Ovary (tissue), 9 donors: Measurements from ENCODE around the gene AMER3. TPM values are rescaled to one million over a fixed set of nuclear protein-coding genes. Genes with fewer than 3 reads are reported as not detected.

ENCODE experiments used
- DNase-seq, 5 donors: peaks; one replicate each; pipeline ENCODE4 v3.0.0-alpha.2; 2019 to 2020
- H3K27ac ChIP-seq, 2 donors: fragments of 200-600 bp; one replicate each; pipeline versions ENCODE4 v1.5.1 to v1.8.0; 2019 to 2022
- H3K27me3 ChIP-seq: fragments of 200-600 bp; one replicate; pipeline ENCODE4 v1.8.0; 2022
- H3K36me3 ChIP-seq: fragments of 200-600 bp; sonication (generic); one replicate; pipeline ENCODE4 v1.5.1; 2019
- H3K4me1 ChIP-seq: one replicate; pipeline ENCODE4 v1.8.1; 2013; ENCODE audit warnings: mild to moderate bottlenecking, moderate library complexity; ENCODE audit not compliant: insufficient read depth
- H3K4me3 ChIP-seq: fragments of 200-600 bp; sonication (generic); one replicate; pipeline ENCODE4 v1.5.1; 2017
- H3K9me3 ChIP-seq, 2 donors: fragments of 200-600 bp in 1 of 2; sonication (generic) in 1 of 2; one replicate each; pipeline versions ENCODE4 v1.5.1 to v1.8.1; 2013 to 2019; ENCODE audit warnings: mild to moderate bottlenecking in 1 of 2, moderate library complexity in 1 of 2
- CTCF ChIP-seq, 3 donors: fragments of 450-650 bp in 2 of 3; fragments of 200-600 bp in 1 of 3; IDR thresholded peaks; one replicate each; pipeline versions ENCODE4 v1.5.1 to v1.8.0; 2016 to 2022; ENCODE audit warnings: antibody characterized with exemption in 3 of 3, mild to moderate bottlenecking in 1 of 3
- EP300 ChIP-seq: sonication (generic); formaldehyde crosslinking; IDR thresholded peaks from one replicate; pipeline ENCODE4 v1.6.1; 2017; ENCODE audit warnings: antibody characterized with exemption
- POLR2A ChIP-seq: fragments of 450-650 bp; IDR thresholded peaks from one replicate; pipeline ENCODE4 v1.6.1; 2017; ENCODE audit warnings: antibody characterized with exemption, mild to moderate bottlenecking, moderate library complexity
- WGBS, 3 donors: extraction: QIAGEN DNeasy Blood & Tissue Kit in 1 of 3; methylation state at CpG; one replicate each; pipeline versions ENCODE4 v1.1.5 to v1.1.7; 2013 to 2017; 5-methylcytosine and 5-hydroxymethylcytosine counted together
- intact Hi-C, 4 donors: fragments of 100-400 bp; cut with DNase I; formaldehyde crosslinking; loops; one replicate each; pipeline versions ENCODE4 v1.11.0 to v1.15.1; 2022 to 2023
- polyA plus RNA-seq, 2 donors: library from polyadenylated mRNA; stranded (reverse); fragments of 200-250 nt in 1 of 2; fragments of 350-450 nt in 1 of 2; fragmentation: Illumina TruSeq in 1 of 2; extraction: RNeasy Lipid Tissue Mini Kit (QIAGEN cat#74804) in 1 of 2; gene quantifications; one replicate each; pipeline ENCODE4 v1.2.3, GENCODE V29; 2013 to 2014
- total RNA-seq, 7 donors: library from RNA; depleted of rRNA in 2 of 7; stranded (reverse); fragments of >200 nt in 2 of 7; fragmentation: NEBNext Ultra II Directional in 3 of 7; extraction: Animal tissue kit (Norgen Biotek cat#: 25700) in 3 of 7; gene quantifications; one replicate each; pipeline versions ENCODE4 v1.1.0 to v1.2.4, GENCODE V29; 2016 to 2023
- donor health status: DM: no; HTN: no; CAD: no; lungs with moderate emphysema.
- donor health status: DM: no; HTN: no; CAD: no.
- donor health status: Bipolar disorder and iron deficiency.
- donor health status: DM: yes; HTN: yes; CAD: no.
- donor health status: DM: no; HTN: no; CAD: no.
- donor health status: DM: yes; HTN: yes; CAD: no.

The AMER3 gene
- total and polyA plus RNA-seq, 9 donors: not detected

GRCh38 chr2:130737592-130737991 is 17.7 kb upstream of the AMER3 start:
- intact Hi-C loops: no loop called here
- no peaks in the 10 kb centered on the region for H3K9me3 ChIP-seq
- no peak for TF ChIP-seq CTCF (IDR thresholded peaks at IDR 0.05)
- TF ChIP-seq POLR2A: no peak
- TF ChIP-seq EP300: no peak
- H3K36me3 ChIP-seq: no peaks in the 10 kb centered on the region
- 82 to 92% (median 85%) methylated on average over 14 of the region's 14 CpGs for WGBS, 3 donors
- no peaks in the 10 kb centered on the region for H3K4me1 ChIP-seq
- no peak overlapping the region for H3K27ac ChIP-seq
- no peak for DNase-seq
- no peak overlapping the region for H3K4me3 ChIP-seq
- H3K27me3 ChIP-seq: no peaks in the 10 kb centered on the region

GRCh38 chr2:130740671-130741070 is 14.7 kb upstream of the AMER3 start:
- no peak for DNase-seq
- TF ChIP-seq CTCF (IDR thresholded peaks at IDR 0.05) (no peak), EP300 (no peak), POLR2A (no peak)
- H3K36me3 ChIP-seq: no peaks in the 10 kb centered on the region
- 50 to 58% (median 51%) methylated on average over 12 of the region's 12 CpGs for WGBS, 3 donors
- H3K27me3 ChIP-seq: no peaks in the 10 kb centered on the region
- no peak overlapping the region for H3K27ac ChIP-seq
- H3K4me1 ChIP-seq: no peaks in the 10 kb centered on the region
- no peak overlapping the region for H3K4me3 ChIP-seq
- no peaks in the 10 kb centered on the region for H3K9me3 ChIP-seq
- intact Hi-C loops: no loop called here

- TF ChIP-seq EP300: no peak
- no peak for TF ChIP-seq CTCF (IDR thresholded peaks at IDR 0.05)
- no peak for TF ChIP-seq POLR2A
- Histone ChIP-seq H3K36me3 (no peaks in the 10 kb centered on the region), H3K4me1 (no peaks in the 10 kb centered on the region), H3K27ac (no peak overlapping the region), H3K9me3 (no peaks in the 10 kb centered on the region), H3K4me3 (no peak overlapping the region), H3K27me3 (no peaks in the 10 kb centered on the region)
- DNase-seq: no peak
- WGBS, 3 donors: 71 to 80% (median 74%) methylated on average over 8 of the region's 8 CpGs
- intact Hi-C loops: no loop called here
These were observed 12.1 kb upstream of the AMER3 start for GRCh38 chr2:130743278-130743677.

GRCh38 chr2:130744287-130745117 is 10.8 kb upstream of the AMER3 start:
- no peak for DNase-seq
- WGBS, 3 donors: 31 to 42% (median 40%) methylated on average over 18 to 20 of the region's 20 CpGs

More at GRCh38 chr2:130744287-130745117, 10.8 kb upstream of the AMER3 start:
- no peak overlapping the region for H3K27ac ChIP-seq
- H3K36me3 ChIP-seq: no peaks in the 10 kb centered on the region
- TF ChIP-seq CTCF (IDR thresholded peaks at IDR 0.05): no peak
- no peak for TF ChIP-seq POLR2A
- TF ChIP-seq EP300: no peak
- no peaks in the 10 kb centered on the region for H3K9me3 ChIP-seq
- intact Hi-C loops: no loop called here
- H3K4me3 ChIP-seq: no peak overlapping the region
- H3K27me3 ChIP-seq: no peaks in the 10 kb centered on the region
- no peaks in the 10 kb centered on the region for H3K4me1 ChIP-seq
